ENCODE data around the gene FBL.

Gene FBL

GRCh38 chr19:39842693-39843435 lies 3.3 kb downstream of the FBL start:
- DNase-seq: no peak

- DNase-seq: no peak
Observed at GRCh38 chr19:39841041-39841440, 5.1 kb downstream of the FBL start.

DNA sequence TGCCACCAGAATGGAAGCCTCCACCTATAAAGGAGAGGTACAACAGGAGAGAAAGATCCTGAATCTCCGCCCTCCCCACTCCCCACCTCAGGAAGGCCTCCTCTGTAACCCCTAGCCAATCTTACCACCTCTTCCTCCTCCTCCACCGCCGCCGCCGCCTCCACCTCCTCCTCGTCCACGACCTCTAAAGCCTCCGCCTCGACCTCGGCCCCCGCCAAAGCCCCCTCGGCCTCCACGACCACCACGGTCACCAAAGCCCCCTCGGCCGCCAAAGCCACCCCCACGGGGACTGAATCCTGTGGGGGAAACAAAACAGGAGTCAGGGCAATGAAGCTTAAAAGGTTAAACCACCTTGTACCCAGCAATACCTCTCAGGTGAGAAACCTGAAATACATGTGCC lies 5.7 kb downstream of the FBL start:
- no peak for DNase-seq

DNA sequence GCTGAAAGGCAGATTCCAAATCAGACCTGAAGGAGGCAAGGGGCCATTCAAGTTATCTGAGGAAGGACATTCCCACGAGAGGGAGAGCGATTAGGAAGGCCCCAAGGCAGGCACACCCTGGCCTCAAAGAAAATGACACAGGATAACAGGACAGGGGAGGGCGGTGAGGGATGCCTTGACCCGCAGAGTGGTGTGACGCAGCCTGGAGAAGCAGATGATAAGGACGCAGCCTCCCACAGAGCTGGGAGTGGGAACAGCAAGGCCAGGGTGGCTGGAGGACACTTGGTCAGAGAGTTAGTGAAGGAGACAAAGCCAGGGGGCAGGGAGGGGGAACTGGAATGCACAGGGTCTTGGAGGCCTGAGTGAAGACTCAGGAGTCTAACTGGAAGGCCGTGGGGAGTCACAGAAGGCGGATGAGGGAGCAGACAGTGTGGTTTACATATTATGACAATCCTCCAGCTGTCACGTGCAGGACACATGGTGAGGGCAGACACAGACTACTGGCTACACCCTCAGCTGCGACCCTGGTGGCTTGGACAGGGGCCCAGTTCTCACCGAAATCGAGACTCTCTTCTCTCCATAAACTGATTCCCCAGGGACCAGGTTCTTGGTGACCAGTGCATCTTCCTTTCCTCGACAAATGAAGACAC lies 6.4 kb downstream of the FBL start:
- no peak for DNase-seq

DNA sequence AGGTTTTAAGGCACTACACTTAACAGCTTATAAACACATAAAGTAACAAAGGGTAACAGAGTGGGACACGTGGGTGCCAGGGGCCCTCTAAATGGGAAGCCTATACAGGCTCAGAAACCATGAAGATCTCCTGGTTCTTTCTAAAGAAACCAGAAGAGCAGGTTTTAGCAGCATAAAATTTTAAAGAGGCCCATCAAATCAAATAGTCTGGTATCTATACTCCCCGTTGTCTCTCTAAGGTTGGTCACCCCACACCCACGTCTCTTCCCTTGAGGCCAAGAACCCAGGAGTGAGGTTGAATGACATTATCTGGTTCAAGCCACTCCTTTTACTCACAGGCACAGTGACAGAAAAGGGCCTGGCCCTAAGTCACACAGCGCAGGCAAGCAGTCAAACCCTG lies 7.6 kb downstream of the FBL start:
- DNase-seq: no peak

DNA sequence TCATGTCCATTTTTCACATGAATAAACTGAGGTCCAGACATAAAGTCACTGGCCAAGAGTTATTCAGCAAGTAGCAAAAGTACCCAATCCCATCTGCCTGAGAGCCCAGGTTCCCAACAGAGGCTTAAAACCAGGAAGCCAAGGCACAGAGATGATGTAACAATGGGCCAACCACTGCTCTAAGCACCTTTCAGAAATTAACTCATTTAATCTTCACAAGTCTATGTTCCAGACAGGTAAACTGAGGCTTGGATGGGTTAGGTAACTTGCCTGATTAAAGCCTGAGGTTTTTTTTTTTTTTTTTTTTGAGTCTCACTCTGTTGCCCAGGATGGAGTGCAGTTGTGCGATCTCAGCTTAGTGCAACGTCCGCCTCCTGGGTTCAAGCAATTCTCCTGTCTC lies 8.2 kb downstream of the FBL start:
- DNase-seq: no peak

DNA sequence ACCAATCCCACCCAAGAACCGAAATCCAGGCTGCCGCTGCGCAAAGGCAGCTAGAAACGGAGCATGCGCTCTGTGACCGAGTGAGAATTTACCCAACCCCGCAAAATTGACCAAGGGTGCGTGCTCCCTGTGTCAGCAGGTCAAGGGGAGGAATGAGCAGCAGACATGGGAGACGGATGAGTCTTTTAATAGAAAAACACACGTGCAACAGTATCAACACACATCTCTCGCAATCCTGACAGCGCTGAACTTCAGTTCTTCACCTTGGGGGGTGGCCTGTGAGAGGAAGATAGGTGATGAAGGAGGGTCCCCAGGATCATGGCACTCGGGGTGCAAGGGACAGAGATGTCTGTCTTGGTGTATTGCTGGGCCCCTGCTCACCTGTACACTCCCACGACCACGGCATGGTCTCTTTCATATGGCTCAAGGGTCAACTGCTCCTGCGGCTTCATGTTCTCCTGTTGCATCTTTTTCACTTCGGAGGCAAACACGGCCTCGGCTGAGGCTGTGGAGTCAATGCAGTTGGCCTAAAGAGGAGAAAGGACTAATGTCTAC lies 11.8 kb downstream of the FBL start:
- DNase-seq: no peak

GRCh38 chr19:39833464-39834286 lies 12.5 kb downstream of the FBL start, which contains the start of gene DYRK1B:
Gene DYRK1B, minus strand, starts transcription at chr19:39834162. Its CDS starts 2,295 bp downstream, at chr19:39831867.
- DNase-seq: peak; percentile 78

GRCh38 chr19:39833160-39833463 lies 13.1 kb downstream of the FBL start:
- DNase-seq: no peak

DNA sequence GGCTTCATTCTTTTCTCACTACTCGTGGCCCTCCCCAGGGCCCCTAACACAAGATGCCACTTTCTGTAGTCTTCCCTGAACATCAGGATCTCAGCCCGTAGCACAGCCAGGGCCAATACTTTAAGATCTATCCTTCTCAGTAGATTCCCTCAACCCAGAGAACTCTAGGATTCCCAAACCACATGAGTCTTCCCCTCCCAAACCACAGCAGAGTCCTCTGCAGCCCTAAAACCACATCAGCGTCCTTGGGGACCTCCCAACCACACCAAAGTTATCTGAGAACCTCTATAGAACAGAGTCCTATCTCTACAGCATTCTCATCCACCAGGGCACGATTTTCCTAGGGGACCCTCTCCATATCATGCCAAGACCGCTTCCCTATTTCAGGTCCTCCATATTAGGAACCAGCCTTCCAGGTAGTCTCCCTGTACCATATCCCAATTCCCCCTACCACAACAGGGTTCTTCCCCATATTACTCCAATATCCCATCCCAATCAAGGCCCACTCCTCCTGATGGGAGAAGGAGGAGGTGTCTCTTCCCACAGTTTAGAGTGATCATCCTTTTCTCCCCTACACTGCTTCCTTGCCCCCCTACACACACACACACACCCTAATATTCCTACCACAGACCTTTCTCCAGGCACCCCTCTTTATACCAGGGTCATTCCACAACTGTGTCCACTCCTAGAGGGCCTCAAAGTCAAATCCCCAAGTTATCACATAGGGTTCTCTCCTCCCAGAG lies 13.7 kb downstream of the FBL start:
- DNase-seq: no peak

- no peak for DNase-seq
Observed at GRCh38 chr19:39831679-39832078, 14.5 kb downstream of the FBL start.

DNA sequence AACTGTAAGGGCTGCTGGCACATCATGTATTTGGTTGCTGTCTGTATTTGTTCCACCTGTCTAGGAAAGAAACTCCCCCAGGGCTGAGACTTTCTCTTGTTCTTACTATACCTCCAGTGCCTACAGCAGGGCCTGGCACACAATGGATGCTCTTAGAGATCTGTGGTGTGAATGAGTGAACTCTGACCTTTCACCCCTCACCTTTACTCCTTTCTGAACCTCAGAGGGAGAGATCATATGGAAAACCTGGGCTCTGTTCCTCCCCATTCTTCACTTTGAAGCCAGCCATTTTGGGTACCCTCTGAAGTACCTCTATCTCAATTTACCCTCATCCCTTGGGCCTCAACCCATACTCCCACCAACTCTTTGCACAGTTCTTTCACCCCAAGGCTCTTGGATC lies 15.3 kb downstream of the FBL start:
- DNase-seq: no peak

- DNase-seq: no peak
Observed at GRCh38 chr19:39830406-39830805, 15.8 kb downstream of the FBL start.

DNA sequence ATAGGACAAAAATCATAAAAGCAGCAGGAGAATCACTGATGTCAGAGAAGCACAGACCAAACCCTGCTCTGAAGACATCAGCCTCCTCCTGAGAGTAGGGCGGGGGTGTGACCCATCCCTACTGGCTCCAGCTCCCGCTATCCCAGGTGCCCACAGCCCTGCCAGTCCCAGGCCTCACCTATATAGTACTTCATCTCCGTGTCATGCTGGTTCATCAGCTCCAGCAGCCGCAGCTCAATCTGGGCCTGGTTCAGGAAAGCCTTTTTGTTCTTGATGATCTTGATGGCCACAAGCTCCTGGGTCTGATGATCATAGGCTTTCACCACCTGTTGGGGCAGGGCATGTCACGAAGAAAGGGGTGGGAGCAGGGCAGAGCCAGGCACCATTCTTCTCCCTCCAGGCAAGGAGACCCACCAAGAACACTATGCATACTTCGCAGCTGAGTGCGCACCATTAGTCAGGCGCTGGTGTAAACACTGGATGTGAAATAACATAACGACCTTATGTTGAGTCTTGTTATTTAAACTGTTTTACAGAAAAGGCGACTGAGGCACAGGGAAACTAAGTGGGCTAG lies 16.4 kb downstream of the FBL start:
- DNase-seq: no peak

- DNase-seq: no peak
Observed at GRCh38 chr19:39828654-39829032, 17.5 kb downstream of the FBL start.

DNA sequence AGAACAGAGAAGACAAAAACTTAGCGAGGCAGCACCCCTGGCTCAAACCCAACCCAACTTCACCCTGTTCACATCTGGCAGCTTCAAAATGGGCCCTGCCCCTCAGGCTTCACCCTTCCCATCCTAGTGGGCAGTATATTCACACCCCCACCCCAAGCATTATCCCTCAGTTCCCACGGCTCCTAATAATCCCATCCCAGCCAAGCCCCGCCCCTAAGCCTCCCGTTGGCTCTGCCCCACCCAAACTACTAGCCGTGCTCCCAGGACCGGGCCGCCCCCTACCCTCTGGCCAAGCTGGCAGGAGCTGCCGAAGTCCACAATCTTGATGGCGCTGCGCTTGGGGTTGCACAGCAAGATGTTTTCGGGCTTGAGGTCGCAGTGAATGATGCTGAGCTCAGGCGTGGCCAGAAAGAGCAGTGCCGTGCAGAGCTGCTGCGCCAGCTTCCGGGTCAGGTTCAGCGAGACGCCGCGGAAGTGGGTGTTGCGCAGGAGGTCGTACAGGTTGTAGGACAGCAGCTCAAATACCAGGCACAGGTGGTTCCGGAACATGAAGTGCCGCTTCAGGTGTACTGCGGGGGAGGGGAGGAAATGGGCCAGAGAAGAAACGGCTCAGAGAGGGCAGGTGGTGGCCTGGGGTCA lies 18.0 kb downstream of the FBL start:
- no peak for DNase-seq

DNA sequence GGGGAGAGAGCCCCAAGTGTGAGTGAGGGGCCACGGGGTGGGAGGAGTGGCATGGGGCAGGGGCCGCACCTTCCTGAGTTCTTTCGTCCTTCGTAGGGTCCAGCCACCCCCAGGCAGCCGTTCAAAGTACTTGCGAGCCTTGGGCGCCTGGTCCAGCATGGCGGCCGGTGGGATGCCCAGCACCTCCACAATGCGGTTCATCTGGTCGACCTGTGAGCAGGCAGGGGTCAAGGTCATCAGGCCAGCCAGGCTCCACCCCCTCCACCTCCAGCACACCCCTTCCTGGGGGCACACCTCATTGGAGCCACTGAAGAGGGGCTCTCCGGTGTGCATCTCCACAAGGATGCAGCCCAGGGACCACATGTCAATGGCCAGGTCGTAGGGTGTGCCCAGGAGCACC lies 19.0 kb downstream of the FBL start:
- DNase-seq: no peak

GRCh38 chr19:39826311-39826945 lies 19.8 kb downstream of the FBL start:
- no peak for DNase-seq

- no peak for DNase-seq
Observed at GRCh38 chr19:39825531-39826076, 20.6 kb downstream of the FBL start.

- DNase-seq: no peak
Observed at GRCh38 chr19:39825093-39825463, 21.1 kb downstream of the FBL start.
